IMR-90 (cell line): ENCODE data around the gene NCF2. TPM values are rescaled to one million over a fixed set of nuclear protein-coding genes. Genes with fewer than 3 reads are reported as not detected.
"Not testable (repeated sequence)": the region's sequence is repeated elsewhere in the genome, so short reads cannot be mapped to it uniquely, and the experiment has no call there.

Source experiments
- ATAC-seq: fragments of 200-7000 bp; cut with Tn5 transposase; 2 replicates; pipeline ENCODE4 v1.9.1; 2020; ENCODE audit warnings: low read depth, mild to moderate bottlenecking, moderate library complexity
- BruUV-seq: library from RNA; stranded (reverse); fragments of 400-500 nt; replicated peaks from 2 replicates; lab custom pipeline; 2021; lab: Mats Ljungman, UMichigan
- CTCF ChIA-PET: fragments of 300-600 bp; formaldehyde crosslinking; extraction: SDS; loops from one replicate; lab custom pipeline; 2021; ENCODE audit warnings: antibody characterized with exemption; lab: Yijun Ruan, JAX
- POLR2A ChIA-PET: fragments of 300-600 bp; sonication (Branson Sonifier 250); formaldehyde crosslinking; loops from one replicate; lab custom pipeline; 2022; ENCODE audit warnings: antibody characterized with exemption; ENCODE audit not compliant: unreplicated experiment; lab: Charles Lee
- DNase-seq: peaks from one replicate; pipeline ENCODE4 v3.0.0; 2013
- H2AFZ ChIP-seq: replicated peaks from 2 replicates; pipeline ENCODE3; 2013; ENCODE audit warnings: low read length, mild to moderate bottlenecking; ENCODE audit not compliant: poor library complexity
- H2AK5ac ChIP-seq: 2 replicates; pipeline ENCODE4 v1.6.1; 2013; ENCODE audit warnings: low read depth, low read length, inconsistent platforms
- H2AK9ac ChIP-seq: replicated peaks from 2 replicates; pipeline ENCODE3; 2013; ENCODE audit warnings: mild to moderate bottlenecking, low read depth, low read length, moderate library complexity; ENCODE audit not compliant: poor library complexity
- H2BK120ac ChIP-seq: 2 replicates; pipeline ENCODE4 v1.6.1; 2013; ENCODE audit warnings: low read depth, low read length, inconsistent platforms
- H2BK15ac ChIP-seq: 3 replicates; pipeline ENCODE4 v1.6.1; 2013; ENCODE audit warnings: low read depth, low read length, inconsistent platforms
- H2BK20ac ChIP-seq: 2 replicates; pipeline ENCODE4 v1.6.1; 2013; ENCODE audit warnings: low read depth, mild to moderate bottlenecking, inconsistent platforms, low read length, moderate library complexity
- H2BK5ac ChIP-seq: 2 replicates; pipeline ENCODE4 v1.6.1; 2013; ENCODE audit warnings: mild to moderate bottlenecking, low read depth, low read length, inconsistent platforms; ENCODE audit not compliant: poor library complexity, severe bottlenecking
- H3K14ac ChIP-seq: replicated peaks from 2 replicates; pipeline ENCODE4 v1.6.1; 2013; ENCODE audit warnings: low read depth, low read length, inconsistent platforms
- H3K18ac ChIP-seq: 2 replicates; pipeline ENCODE4 v1.6.1; 2013; ENCODE audit warnings: low read depth, low read length, control low read depth
- H3K23ac ChIP-seq: 2 replicates; pipeline ENCODE4 v1.6.1; 2013; ENCODE audit warnings: low read depth, low read length, inconsistent platforms
- H3K27ac ChIP-seq: 2 replicates; pipeline ENCODE4 v1.5.1; 2013; ENCODE audit warnings: mild to moderate bottlenecking, control low read depth, low read length; ENCODE audit not compliant: insufficient read depth
- H3K27me3 ChIP-seq: 2 replicates; pipeline ENCODE4 v1.6.1; 2013; ENCODE audit warnings: low read length; ENCODE audit not compliant: control insufficient read depth, insufficient read depth
- H3K36me3 ChIP-seq: 2 replicates; pipeline ENCODE4 v1.6.1; 2013; ENCODE audit warnings: low read length, mixed read lengths; ENCODE audit not compliant: control insufficient read depth, insufficient read depth
- H3K4ac ChIP-seq: 2 replicates; pipeline ENCODE4 v1.6.1; 2013; ENCODE audit warnings: low read depth, low read length, inconsistent platforms
- H3K4me1 ChIP-seq: 2 replicates; pipeline ENCODE4 v1.6.1; 2013; ENCODE audit warnings: low read length, mixed read lengths; ENCODE audit not compliant: control insufficient read depth, insufficient read depth
- H3K4me2 ChIP-seq: 2 replicates; pipeline ENCODE4 v1.6.1; 2013; ENCODE audit warnings: low read depth, mild to moderate bottlenecking, control low read depth, low read length, moderate library complexity
- H3K4me3 ChIP-seq: 2 replicates; pipeline ENCODE4 v1.5.1; 2013; ENCODE audit warnings: low read depth, mild to moderate bottlenecking, control low read depth, low read length, moderate library complexity; ENCODE audit not compliant: insufficient read depth
- H3K56ac ChIP-seq: 2 replicates; pipeline ENCODE4 v1.6.1; 2013; ENCODE audit warnings: low read length, inconsistent platforms; ENCODE audit not compliant: insufficient read depth; ENCODE audit errors: extremely low read depth
- H3K79me1 ChIP-seq, 2 experiments: 2 replicates each; pipeline ENCODE4 v1.6.1; 2013; ENCODE audit warnings: low read length in 2 of 2, inconsistent platforms in 1 of 2, low read depth in 1 of 2
- H3K9ac ChIP-seq: 2 replicates; pipeline ENCODE4 v1.6.1; 2013; ENCODE audit warnings: low read depth, low read length, control low read depth
- H3K9me1 ChIP-seq: 2 replicates; pipeline ENCODE4 v1.6.1; 2013; ENCODE audit warnings: low read length, inconsistent platforms; ENCODE audit not compliant: insufficient read depth
- H3K9me3 ChIP-seq: 2 replicates; pipeline ENCODE4 v1.6.1; 2013; ENCODE audit warnings: low read length; ENCODE audit not compliant: control insufficient read depth, insufficient read depth
- H4K20me1 ChIP-seq: 2 replicates; pipeline ENCODE4 v1.6.1; 2013; ENCODE audit warnings: low read length, inconsistent platforms; ENCODE audit not compliant: insufficient read depth
- H4K5ac ChIP-seq: 2 replicates; pipeline ENCODE4 v1.6.1; 2013; ENCODE audit warnings: mild to moderate bottlenecking, low read depth, low read length, control low read depth
- H4K8ac ChIP-seq, 2 experiments: 2 replicates each; pipeline ENCODE4 v1.6.1; 2013; ENCODE audit warnings: low read depth in 2 of 2, low read length in 2 of 2, control low read depth in 1 of 2, inconsistent platforms in 1 of 2
- H4K91ac ChIP-seq: 2 replicates; pipeline ENCODE4 v1.6.1; 2013; ENCODE audit warnings: low read depth, low read length, inconsistent platforms; ENCODE audit not compliant: insufficient read depth
- WGBS, 2 experiments: methylation state at CpG; one replicate each; pipeline versions ENCODE4 v1.1.5 to v1.1.7; 2013; ENCODE audit warnings: missing lambda C conversion rate in 2 of 2; ENCODE audit not compliant: insufficient read length in 1 of 2; ENCODE audit errors: extremely low coverage in 2 of 2; 5-methylcytosine and 5-hydroxymethylcytosine counted together
- dilution Hi-C: fragments of 300-500 bp; cut with HindIII; formaldehyde crosslinking; loops from one replicate; pipeline ENCODE4 v1.14.3; 2018; ENCODE audit warnings: low sequenced_read_pairs; ENCODE audit not compliant: unreplicated experiment
- in situ Hi-C: fragments of 300-500 bp; cut with MboI; formaldehyde crosslinking; loops from 3 replicates; pipeline ENCODE4 v1.14.3; 2019; ENCODE audit warnings: low sequenced_read_pairs, inconsistent platforms, mixed read lengths
- intact Hi-C: fragments of 100-400 bp; cut with micrococcal nuclease; formaldehyde crosslinking; loops from 2 replicates; pipeline ENCODE4 v1.10.0; 2022
- polyA plus RNA-seq, 3 experiments: library from polyadenylated mRNA; depleted of rRNA; stranded (reverse); fragments of >200 nt; gene quantifications; 2 replicates each; pipeline ENCODE4 v1.2.3, GENCODE V29; 2012; ENCODE audit warnings: low replicate concordance in 1 of 3
- total RNA-seq: library from RNA; depleted of rRNA; stranded (reverse); fragments of >200 nt; gene quantifications from 2 replicates; pipeline ENCODE4 v1.2.3, GENCODE V29; 2012

The NCF2 gene
- total and polyA plus RNA-seq, 2 of the 4 experiments (the other 2 are of a cell fraction), result 3.2 to 4.2 TPM

- H4K5ac ChIP-seq, in situ Hi-C loops, H3K27ac ChIP-seq, H4K8ac ChIP-seq, H2BK120ac ChIP-seq, H3K4me3 ChIP-seq, H4K91ac ChIP-seq, BruUV-seq, H2BK5ac ChIP-seq, H2AK5ac ChIP-seq, H2BK15ac ChIP-seq, H3K9ac ChIP-seq, H2AFZ ChIP-seq, H3K4ac ChIP-seq, H3K9me3 ChIP-seq, CTCF ChIA-PET, H2AK9ac ChIP-seq, H2BK20ac ChIP-seq, H4K20me1 ChIP-seq, DNase-seq, H3K4me1 ChIP-seq, H3K9me1 ChIP-seq, POLR2A ChIA-PET, H3K4me2 ChIP-seq, intact Hi-C loops, H3K56ac ChIP-seq, H3K27me3 ChIP-seq, H3K18ac ChIP-seq, dilution Hi-C loops, H3K23ac ChIP-seq, ATAC-seq, H3K36me3 ChIP-seq, H3K79me1 ChIP-seq, H3K14ac ChIP-seq: not testable (repeated sequence)
- WGBS, 2 experiments, result no CpG with 5 or more reads among the region's 5 CpGs
Measured at GRCh38 chr1:183618202-183618601, 27.9 kb upstream of the NCF2 start.

- in situ Hi-C loops, result not testable (repeated sequence)
Measured at GRCh38 chr1:183612975-183613374, 22.7 kb upstream of the NCF2 start.

More at GRCh38 chr1:183612975-183613374, 22.7 kb upstream of the NCF2 start:
- H2AFZ ChIP-seq, ATAC-seq, H2BK120ac ChIP-seq, H3K79me1 ChIP-seq, H3K4me2 ChIP-seq, H3K9ac ChIP-seq, H2BK20ac ChIP-seq, H3K56ac ChIP-seq, H2BK5ac ChIP-seq, H3K9me3 ChIP-seq, H4K8ac ChIP-seq, H3K27ac ChIP-seq, H2AK9ac ChIP-seq, H3K18ac ChIP-seq, H4K20me1 ChIP-seq, CTCF ChIA-PET, H3K4ac ChIP-seq, H3K4me3 ChIP-seq, H2BK15ac ChIP-seq, H2AK5ac ChIP-seq, BruUV-seq, DNase-seq, H3K14ac ChIP-seq, dilution Hi-C loops, intact Hi-C loops, H4K5ac ChIP-seq, H3K23ac ChIP-seq, H3K27me3 ChIP-seq, H4K91ac ChIP-seq, H3K36me3 ChIP-seq, POLR2A ChIA-PET: not testable (repeated sequence)
- no CpG with 5 or more reads among the region's 3 CpGs for WGBS, 2 experiments
- Histone ChIP-seq H3K4me1 (peaks cover 17% of the 10 kb centered on the region), H3K9me1 (peaks cover 12% of the 10 kb centered on the region)
